ENCODE results near the gene CLBA1. TPM values are rescaled to one million over a fixed set of nuclear protein-coding genes. Genes with fewer than 3 reads are reported as not detected.

Gene CLBA1
- total RNA-seq, 1 donor from 2014 or later, result 3.5 TPM

DNA sequence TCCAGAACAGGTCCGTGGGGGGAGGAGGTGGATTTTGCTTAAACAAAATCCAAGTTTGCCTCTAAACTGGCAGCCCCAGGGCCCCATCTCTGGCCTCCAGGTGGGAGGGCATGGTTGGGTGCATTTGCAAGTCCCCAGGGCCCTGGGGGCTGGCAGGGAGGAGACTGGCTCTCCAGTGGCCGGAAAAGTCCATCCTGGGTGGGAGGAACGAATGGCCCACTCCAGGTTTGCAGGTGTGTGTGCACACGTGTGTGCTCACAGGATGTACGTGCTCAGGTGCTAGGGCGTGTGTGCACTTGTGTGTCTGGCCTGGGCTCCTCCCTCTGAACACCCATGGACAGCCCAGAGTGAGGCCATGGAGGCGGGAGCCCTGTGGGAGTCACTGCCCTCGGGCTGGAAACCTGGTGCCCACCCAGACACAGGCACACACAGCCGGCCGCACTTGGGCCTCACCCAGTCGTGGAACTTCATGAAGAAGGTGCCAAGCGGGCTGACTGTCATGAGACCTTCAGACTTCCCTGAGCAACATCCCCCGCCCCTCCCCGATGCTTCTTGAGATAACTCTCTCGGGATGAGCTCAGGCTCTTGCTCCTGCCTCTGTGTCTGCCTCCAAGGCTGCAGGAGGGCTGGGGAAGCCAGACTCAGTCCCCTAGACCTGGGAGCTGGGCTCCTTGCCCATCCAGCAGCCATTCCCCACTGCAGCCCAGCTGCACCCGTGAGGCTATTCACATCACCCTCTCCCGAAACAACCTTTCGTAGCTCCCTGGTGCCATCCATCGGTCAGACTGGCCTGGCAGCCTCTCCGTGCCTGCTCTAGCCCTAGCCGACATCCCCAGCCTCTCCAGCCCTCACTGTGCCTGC lies 16.8 kb upstream of the CLBA1 start:
- DNase-seq, result no peak

DNA sequence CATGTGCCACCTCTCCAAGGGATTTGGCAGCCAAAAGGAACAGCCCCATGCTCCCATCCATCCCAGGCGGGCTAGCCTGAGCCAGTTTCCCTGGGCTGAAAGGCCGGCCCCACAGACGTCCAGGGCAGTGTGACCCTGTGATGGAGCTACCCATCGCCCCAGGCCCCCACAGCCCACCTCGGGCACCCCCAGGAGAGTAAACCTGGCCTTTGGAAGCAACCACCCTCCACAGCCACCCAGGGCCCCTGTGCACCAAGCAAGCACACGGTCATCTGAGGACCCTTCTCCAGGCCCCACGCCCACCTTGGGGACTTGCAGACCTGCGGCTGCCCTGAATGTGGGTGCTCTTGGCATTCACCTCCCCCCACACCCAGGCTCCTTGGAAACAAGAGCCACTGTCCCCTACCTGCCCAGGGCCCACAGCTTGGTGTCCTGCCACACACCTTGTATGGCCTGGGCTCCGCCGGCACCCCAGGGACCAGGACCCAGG lies 15.8 kb upstream of the CLBA1 start:
- no peak for DNase-seq

DNA sequence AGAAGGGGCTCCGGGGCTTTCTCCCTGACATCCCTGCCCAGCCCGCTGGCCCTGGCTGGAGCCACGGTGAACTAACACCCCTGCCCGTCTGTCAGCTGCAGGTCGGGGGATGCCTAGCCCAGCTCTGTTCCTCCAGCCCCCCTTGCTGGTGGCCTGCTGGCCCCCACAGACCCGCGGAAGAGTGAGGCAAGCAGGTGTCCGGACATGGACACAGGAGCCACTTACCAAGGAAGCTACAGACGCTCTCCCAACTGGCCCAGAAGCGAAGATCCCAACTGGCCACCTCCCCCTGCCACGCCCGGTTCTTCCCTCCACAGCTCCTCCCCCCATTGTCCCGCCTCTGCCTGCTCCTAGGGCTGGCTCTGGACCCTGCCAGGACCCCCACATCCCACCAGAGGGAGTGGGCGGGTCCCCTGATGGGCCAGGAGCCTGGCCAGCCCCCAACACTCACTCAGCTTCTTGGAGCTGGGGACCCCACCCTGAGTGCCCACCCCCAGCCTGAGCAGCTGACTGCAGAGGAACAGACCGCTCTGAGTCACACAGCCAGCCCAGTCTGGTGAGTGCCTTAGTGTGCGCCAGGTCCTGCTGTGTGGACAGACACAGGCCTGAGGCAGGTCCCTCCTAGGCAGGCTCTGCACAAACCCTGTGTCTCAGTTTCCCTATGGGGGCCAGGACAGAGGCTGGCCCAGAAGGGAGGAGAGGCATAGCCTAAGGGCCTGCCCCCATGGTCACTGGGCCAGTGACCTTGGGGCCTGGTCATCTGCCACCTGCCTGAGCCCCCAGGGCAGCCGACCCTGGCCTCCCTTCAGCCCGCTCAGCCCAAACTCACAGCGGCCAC lies 15.1 kb upstream of the CLBA1 start:
- DNase-seq, result peak; percentile 73

DNA sequence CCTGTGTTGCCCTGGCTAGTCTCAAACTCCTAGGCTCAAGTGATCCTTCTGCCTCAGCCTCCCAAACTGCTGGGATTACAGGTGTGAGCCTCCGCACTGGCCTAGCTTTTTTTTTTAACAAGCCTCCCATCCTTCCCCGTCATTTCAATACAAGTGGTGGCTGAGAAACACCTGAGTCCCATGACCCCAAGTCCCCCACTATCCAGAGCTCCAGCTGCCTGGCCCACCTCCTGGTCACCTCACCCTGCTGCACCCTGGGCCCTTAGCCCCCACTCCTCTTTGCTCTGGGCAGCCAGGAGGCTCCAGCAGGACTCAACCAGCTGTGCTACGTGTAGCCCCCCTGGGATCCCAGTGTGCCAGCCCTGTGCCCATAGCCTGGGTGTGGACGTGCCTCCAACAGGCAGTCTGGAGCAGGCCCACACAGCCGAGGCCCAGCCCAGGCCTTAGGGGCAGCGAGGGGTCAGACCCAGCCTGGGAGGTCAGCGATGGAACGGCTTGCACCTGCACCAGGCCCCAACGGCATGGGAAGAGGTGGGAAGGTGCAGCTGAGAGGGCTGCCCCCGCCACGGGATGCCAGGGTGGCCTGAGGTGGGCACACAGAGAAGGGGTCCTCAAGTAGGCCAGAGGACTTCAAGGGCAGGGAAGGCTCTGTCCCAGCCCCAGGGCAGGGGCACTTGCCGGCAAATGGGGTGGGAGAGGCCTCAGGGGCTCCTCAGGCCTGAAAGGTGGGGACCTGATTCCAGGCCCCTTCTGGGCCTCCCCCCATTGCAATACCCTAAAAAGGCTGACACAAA lies 13.9 kb upstream of the CLBA1 start:
- DNase-seq, result no peak

DNA sequence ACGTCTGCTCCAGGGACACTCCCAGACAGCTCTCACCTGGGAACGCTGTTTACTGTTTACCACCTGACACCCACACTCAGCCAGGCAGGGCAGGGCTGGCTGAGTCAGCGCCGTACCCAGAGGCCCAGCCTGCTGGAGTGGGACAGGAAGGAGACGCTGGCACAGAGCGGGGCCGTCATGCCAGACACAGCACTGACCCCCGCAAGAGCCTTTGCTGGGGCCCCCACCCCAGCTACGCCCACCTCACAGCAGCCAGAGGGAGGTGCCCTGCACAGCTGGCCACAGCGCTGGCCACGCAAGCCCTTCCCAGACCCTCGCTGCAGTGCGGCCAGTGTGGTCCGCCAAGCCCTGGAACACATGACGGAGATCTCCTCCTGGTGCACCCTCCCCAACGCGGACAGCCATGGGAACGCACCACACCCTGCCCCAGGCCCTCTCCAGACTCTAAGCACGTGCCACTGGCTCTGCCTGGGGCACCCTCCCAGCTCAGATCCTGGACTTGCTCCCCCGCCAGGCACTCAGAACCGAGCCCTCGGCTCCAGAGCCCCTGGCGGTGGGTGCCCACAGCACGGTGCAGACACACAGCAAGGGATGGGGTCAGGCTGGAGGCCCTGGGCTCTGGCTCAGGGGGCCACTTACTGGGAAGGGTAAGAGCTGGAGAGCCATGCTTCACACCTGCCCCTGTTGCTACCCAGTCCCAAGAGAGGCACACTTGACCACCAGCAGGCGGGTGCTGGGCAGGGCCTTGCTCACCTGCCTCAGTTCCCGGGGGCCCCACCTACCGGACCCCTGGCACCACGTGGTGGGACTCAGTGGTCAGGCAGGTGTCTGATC lies 13.1 kb upstream of the CLBA1 start:
- DNase-seq, result no peak

DNA sequence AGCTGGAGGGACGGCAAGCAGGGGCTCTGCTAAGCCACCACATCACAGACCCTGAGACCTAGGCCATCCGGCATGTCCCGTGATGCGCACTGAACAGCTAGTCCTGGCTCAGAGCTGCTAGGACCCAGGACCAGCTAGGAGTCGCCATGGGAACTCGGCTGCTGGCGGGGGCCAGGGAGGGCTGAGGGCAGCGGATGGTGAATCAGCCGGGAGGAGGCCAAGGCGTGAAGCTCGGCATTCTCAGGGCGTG lies 12.5 kb upstream of the CLBA1 start:
- no peak for DNase-seq

DNA sequence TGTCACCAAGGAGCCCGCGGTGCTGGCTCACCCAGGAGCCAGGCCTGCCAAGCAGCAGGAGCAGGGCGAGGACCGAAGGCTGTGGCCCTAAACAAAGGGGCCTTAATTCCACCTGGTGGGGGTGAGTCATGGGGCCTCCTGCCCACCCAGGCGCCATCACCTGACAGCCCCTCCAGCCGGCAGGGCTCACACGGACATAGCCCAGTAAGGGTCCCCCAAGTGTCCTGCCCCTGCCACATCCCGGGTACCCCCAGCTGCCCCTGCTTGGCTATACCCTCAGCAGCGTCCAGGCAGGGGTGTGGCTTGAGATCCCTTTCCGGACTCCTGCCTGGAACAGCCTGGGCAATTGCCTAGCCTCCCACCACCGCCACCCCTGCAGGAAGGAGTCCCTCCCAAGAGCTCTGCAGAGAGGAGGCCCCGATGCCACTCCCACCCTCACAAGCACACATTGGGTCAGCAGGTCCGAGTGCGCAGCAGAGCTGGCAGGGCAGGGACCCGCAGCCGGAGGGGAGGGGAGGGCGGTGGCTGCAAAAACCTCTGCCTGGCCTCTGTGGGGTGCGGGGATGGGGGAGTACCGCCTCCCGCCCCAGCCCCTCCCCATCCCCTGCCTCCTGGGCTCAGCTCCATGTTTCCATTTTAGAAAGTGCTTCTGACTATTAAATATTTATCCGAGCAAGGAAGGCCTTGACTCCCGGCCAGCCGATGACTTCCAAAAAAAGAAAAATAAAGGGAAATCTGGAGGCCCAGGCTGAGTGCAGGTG lies 12.0 kb upstream of the CLBA1 start:
- DNase-seq, result peak; percentile 68

DNA sequence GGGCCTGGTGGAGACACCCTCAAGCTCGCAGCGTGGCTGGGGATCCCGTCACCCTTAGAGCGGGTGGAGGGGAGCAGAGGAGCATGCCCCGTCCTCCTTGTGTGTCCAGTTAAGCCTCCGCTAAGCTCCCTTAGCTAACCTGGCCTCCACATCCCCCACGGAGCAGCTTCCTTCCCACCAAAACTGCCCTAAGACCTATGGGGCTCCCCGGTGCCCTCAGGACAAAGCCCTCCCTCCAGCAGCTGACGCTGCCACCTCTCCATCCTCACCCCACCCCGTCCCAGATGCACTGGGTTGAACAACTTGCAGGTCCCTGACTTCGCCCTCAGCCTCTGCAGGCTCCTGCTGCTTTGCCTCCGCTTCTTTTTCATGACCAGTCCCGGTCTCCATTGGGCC lies 11.4 kb upstream of the CLBA1 start:
- DNase-seq, result no peak

DNA sequence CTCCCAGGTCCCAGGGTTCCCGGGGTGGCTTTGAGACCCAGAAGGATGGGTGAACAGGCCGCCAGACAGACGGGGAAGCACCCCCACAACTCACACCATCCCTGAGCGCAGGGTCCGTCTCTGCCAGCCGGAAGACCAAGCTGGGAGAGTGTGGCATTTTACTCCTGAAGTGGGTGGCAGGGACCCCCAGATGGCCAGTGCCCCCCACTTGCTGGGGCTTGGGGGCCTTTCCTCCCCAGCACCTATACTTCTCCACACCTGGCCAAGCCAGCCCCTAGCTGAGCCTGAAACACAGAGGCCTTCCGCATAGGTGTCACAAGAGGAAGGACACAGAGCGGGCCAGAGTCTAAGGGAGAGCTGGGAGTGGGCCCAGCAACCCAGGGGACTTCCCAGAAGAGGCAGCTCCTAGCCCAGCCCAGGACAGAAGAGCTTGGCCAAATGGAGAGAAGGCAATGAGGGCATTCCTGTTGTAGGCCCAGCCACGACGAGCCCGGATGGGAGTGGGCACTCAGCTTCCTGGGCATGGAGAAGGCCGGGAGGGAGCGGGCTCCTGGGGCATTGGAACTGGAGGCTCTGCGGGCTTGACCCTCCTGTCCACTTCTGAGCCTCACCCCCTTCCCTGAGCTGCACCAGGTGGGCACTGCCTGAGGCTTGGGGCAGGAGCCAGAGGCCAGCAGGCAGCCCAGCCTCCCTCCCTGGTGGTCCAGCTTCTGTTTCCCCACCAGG lies 10.8 kb upstream of the CLBA1 start:
- DNase-seq, result no peak

DNA sequence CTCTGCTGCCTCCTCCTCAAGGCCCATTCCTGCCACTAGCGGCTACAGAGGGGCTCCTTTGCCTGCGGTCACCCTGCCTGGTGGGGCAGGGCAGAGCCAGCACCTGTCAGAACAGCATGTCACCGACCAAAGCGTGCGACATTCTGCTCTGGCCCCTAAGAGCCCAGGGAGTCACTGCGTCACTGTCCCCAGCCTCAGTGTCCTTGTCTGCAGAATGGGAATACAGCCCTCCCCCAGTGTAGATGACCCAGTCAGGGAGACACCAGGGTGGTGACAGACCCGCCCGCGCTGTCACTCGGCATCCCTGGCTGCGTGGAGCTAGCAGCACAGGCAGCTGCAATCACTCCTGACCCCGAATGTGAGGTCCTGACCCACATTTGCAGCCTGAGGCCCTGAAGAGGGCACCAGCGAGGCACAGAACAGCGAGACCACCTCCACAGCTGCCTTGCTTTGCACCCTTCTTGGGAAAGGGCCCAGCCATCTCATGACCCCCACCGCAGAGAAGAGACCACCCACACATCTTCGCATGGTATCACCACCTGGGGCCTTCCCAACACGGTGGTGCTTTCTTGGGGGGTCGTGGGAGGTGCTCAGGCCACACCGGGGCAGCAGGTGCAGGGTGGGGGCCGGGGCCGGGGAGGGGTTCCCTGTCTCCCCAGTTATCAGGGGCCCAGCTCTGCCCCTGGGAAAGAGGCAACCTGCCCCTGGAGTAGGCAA lies 9.9 kb upstream of the CLBA1 start:
- no peak for DNase-seq

DNA sequence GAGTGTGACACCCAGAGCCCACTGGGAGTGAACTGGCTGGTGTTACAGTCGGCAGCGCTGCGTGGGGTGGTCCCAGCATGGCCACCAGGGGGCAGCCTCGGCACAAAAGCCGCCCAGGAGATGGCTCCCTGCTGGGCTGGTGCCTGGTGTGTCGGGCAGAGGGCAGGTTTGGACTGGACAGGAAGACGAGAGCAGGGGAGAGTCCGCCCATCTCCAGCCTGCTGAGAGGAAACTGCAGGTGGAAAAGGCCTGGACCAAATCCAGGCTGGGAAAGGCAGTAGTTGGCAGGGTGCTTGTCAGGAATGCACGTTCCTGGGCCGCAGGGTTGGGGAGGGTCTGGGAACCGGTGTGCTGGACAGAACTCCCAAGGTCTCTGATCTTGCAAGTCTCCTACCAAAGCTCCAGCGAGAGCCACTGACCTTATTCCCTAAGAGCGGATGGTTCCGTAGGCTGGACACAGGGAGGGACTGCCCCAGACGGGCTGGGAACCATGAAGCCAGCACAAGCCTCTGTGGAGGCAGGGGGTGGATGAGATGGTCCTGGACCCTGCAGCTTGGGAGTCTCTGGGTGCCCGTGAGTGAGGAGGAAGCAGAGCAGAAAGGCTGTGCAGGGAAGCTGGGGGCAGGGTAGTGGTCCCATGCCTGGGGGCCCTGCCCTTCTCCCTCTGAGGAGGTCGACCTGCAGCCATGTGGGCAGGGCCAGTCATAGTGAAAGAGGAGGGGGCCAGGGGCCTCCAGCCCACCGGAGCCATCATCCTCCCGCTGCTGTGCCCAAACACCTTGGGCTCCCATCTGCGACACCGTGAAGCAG lies 9.2 kb upstream of the CLBA1 start:
- no peak for DNase-seq

DNA sequence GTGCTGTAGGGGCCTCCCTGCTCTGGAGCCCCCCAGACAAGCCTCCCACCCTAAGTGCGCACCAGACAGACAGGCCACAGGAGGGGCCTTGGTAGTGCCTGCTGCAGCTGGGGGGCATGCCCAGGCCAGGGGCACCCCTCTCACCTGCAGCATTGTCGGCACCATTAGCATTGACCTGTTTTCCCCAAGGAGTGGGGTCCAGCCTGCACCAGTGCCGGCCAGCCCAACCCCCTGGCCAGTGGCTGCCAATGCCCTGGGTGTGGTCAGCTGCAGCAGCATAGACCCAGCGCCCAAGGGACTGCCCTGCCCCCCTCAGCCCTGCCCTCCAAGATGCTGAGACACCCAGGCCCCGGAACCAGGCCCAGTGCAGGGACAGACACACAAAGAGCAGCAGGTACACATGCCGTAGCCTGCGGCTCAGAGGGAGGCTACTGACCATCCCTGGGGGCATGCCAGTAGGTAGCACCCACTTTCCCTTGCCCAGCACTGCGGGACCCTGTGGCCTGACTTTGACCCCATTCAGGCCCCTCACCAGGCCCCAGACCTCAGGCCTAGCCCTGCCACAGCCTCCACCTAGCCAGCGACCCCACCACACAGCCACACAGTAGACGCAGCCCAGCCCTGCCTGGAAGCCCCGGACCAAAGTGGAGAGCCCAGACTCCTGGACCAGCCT lies 8.4 kb upstream of the CLBA1 start:
- DNase-seq, result no peak

DNA sequence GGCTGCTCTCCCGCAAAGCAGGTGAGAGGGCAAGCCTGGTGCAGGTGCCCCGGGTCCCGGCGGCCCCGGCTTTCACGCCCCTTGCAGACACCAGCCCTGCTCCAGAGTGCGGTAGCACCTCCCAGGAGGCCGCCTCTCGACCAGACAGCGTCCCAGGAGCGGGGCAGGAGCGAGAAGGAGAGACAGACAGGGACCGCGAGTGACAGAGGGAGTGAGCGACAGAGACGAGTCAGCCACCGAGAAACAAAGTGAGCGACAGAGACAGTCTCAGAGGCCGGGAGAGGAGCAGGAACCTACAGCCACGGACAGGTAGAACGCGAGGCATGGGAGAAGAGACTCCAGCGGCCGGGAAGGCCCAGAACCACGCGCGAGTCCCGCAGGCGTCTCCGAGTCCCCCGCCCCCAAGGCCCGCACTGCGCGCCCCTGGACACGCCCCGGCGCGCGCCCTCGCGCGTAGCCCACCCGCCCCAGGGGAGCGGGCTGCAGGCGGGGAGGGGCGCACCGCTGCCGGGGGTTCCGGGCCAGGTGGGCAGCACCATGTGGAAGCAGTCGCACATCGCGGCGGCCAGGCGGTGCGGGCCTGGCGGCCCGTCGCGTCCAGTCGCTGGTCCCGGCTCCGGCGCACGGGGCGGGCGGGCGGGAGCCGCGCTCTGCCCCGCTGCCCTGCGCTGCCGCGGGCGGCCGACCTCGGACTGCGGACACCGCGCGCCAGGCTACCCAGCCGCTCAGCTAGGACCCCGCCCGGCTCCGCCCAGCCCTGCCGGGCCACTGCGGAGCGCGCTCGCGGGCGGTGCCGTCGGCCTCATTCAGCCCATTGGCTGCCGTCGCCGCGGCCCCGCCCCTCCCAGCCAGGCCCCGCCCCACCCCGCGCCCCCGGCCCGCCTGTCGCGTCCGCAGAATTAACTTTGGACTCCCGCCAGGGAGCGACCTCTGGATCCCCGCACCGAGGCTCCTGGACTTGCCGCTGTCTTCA lies 7.6 kb upstream of the CLBA1 start, which contains the start of gene AHNAK2:
Gene AHNAK2 (minus strand): TSS at position 694 of the 973 bp plus-strand sequence. CDS start 137 bp downstream, at position 557.
- peak; percentile 36 for DNase-seq

DNA sequence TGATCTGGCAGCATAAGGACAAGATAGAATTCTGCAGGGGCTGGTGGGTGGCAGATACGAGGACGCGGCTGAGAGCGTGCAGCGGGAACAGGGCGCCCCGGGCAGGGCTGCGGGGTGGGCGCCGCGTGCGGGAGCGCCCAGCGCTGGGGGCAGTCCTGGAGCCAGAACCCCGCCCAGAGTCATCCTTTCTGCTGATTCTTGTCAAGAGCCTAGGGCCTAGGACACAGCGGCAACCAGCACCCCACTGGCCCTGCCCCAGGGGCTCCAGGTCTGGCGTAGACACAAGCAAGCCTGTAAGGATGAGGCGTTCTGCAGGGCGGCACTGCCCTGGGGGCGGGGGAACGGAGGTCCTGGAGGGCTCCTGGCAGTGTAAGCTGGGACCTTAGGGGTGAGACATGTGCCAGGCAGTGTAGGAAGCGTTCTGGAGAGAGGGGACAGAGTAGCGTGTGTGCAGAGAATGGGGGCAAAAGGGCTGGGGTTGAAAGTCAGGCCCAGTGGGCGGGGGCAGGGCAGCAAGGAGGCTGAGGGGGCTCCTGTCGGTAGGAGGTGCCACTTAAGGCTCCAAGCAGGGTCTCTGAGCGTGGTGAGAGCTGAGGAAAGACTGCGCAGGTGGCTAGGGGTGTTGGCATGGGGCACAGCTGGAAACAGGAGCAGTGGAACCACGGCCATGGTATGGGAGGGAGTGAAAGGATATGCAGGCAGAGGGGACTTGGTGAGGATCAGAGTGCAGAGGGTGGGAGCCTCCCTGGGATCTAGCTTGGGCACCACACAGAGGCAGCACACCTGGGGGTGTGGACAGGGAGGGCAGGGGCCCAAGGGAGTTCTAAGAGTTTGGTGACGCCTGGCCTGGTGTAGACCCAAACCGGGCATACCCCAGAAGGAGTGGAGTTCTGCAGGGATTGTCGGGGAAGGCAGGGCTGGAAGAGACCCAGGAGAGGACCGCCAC lies 6.6 kb upstream of the CLBA1 start:
- no peak for DNase-seq

DNA sequence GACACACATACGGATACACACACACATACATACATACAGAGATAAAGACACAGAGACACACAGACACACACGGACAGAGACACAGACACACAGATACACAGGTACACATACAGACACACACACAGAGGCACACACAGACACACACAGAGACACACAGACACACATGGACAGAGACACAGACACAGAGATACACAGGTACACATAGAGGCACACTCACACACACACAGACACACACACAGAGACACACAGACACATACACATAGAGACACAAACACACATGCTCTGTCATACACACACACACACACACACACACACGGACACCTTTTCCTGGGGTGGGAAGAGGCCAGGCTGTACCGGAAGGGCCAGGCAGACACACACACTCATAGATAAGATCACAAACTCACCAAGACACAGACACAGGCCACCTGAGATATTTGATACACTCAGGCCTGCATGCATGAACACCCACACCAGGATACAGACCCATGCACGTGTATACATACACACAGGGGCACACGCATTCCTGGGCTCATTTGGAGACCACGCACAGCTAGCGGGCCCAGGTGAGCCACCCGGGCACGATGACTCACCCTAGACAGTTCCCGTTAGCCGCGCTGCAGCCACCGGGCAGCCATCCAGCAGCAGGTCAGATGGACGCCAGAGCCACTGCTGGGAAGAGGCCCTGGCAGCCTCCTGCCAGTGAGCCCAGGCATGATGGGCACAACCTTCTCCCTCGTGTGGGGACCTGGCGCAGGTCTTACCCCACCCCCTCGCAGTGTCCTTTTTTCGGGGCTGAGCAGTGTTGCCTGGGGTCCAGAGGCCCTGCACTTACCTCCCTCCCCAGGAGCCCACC lies 5.6 kb upstream of the CLBA1 start:
- DNase-seq, result no peak

Data from skin of body (tissue), 2 donors.